AG04450 (cell line): ENCODE measurements around the gene COMMD1. TPM values are rescaled to one million over a fixed set of nuclear protein-coding genes. Genes with fewer than 3 reads are reported as not detected.

Source experiments
- CTCF ChIA-PET: fragments of 300-600, 350-600 bp; formaldehyde crosslinking; extraction: SDS; loops from one replicate; lab custom pipeline; 2022; ENCODE audit warnings: antibody characterized with exemption, inconsistent platforms; lab: Charles Lee
- POLR2A ChIA-PET: fragments of 350-600 bp; formaldehyde crosslinking; extraction: SDS; loops from one replicate; lab custom pipeline; 2021; ENCODE audit warnings: antibody characterized with exemption, inconsistent platforms; lab: Yijun Ruan, JAX
- DNase-seq: peaks from one replicate; pipeline ENCODE4 v3.0.0-alpha.2; 2011; ENCODE audit warnings: low read depth, low spot score
- H3K27ac ChIP-seq: one replicate; pipeline ENCODE4 v1.5.1; 2012; ENCODE audit warnings: low read depth, low read length, control low read depth
- H3K27me3 ChIP-seq: one replicate; pipeline ENCODE4 v1.6.0; 2012; ENCODE audit warnings: low read length; ENCODE audit not compliant: control insufficient read depth, insufficient read depth
- H3K4me3 ChIP-seq: 2 replicates; pipeline ENCODE4 v1.5.1; 2011; ENCODE audit warnings: mild to moderate bottlenecking, low read depth, low read length, control low read depth
- H3K9me3 ChIP-seq: 2 replicates; pipeline ENCODE4 v1.5.1; 2012; ENCODE audit warnings: low read length; ENCODE audit not compliant: control insufficient read depth, insufficient read depth
- polyA plus RNA-seq: library from polyadenylated mRNA; depleted of rRNA; stranded (reverse); fragments of >200 nt; gene quantifications from 2 replicates; pipeline ENCODE4 v1.2.3, GENCODE V29; 2011
- TF ChIP-seq, protein P1 (sequence below): IDR thresholded peaks from 2 replicates; pipeline ENCODE4 v1.5.1; 2011; ENCODE audit warnings: low read depth, low read length, control low read depth, inconsistent platforms

Gene COMMD1
- polyA plus RNA-seq, 1 experiment, result 59.9 TPM

DNA sequence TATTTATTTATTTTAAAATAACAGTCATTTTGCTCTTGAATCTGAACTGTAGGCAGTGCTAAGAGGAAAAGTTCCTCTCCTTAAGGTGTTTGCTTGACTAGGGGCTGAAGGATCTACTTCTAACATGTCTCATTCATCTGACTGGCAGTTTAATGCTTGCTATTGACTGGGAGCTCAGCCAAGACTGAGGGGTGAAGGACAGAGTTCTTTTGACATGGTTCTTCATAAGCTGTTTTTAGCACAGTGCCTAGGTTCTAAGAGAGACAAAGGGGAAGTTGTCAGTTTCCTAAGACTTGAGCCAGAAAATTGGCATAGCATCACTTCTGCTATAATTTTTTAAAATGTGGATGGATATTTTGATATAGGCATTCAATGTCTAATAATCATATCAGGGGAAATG lies 73.0 kb downstream of the COMMD1 start:
- no peak for DNase-seq
- no peaks in the 10 kb centered on the region for H3K9me3 ChIP-seq
- H3K27me3 ChIP-seq, result no peaks in the 10 kb centered on the region
- CTCF ChIA-PET, result no interaction called here
- no peak overlapping the region for H3K4me3 ChIP-seq
- TF ChIP-seq, protein P1, sequence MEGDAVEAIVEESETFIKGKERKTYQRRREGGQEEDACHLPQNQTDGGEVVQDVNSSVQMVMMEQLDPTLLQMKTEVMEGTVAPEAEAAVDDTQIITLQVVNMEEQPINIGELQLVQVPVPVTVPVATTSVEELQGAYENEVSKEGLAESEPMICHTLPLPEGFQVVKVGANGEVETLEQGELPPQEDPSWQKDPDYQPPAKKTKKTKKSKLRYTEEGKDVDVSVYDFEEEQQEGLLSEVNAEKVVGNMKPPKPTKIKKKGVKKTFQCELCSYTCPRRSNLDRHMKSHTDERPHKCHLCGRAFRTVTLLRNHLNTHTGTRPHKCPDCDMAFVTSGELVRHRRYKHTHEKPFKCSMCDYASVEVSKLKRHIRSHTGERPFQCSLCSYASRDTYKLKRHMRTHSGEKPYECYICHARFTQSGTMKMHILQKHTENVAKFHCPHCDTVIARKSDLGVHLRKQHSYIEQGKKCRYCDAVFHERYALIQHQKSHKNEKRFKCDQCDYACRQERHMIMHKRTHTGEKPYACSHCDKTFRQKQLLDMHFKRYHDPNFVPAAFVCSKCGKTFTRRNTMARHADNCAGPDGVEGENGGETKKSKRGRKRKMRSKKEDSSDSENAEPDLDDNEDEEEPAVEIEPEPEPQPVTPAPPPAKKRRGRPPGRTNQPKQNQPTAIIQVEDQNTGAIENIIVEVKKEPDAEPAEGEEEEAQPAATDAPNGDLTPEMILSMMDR, result no peak
- POLR2A ChIA-PET, result no interaction called here
- H3K27ac ChIP-seq, result no peak overlapping the region

DNA sequence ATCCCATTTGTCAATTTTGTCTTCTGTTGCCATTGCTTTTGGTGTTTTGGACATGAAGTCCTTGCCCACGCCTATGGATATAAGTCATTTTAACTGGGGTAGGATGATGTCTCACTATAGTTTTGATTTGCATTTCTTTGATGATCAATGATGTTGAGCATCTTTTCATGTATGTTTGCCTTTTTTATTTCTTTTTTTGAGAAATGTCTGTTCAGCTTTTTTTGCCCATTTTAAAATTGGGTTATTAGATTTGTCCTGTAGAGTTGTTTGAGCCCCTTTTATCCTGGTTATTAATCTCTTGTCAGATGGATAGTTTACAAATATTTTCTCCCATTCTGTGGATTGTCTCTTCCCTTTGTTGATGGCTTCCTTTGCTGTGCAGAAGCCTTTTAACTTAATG lies 75.3 kb downstream of the COMMD1 start:
- ChIA-PET POLR2A (no interaction called here), CTCF (no interaction called here)
- DNase-seq, result no peak
- Histone ChIP-seq H3K27me3 (no peaks in the 10 kb centered on the region), H3K27ac (no peak overlapping the region), H3K9me3 (no peaks in the 10 kb centered on the region), H3K4me3 (no peak overlapping the region)
- TF ChIP-seq, protein P1, result no peak

DNA sequence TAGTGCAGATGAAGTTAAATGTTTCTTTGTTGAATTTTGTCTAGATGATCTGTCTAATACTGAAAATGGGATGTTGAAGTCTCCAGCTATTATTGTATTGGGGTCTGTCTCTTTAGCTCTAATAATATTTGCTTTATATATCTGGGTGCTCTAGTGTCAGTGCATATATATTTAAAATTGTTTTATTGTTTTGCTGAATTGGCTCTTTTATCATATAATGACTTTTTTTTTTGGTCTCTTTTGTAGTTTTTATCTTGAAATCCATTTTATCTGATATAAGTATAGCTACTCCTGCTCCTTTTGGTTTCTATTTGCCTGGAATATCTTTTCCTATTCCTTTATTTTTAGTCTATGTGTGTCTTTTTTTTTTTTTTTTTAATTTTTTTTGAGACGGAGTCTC lies 79.2 kb downstream of the COMMD1 start:
- Histone ChIP-seq H3K27me3 (no peaks in the 10 kb centered on the region), H3K27ac (no peak overlapping the region), H3K4me3 (no peak overlapping the region), H3K9me3 (peaks cover 8% of the 10 kb centered on the region; the same call in 1 of the 2 replicates)
- ChIA-PET POLR2A (no interaction called here), CTCF (no interaction called here)
- TF ChIP-seq, protein P1, result no peak
- DNase-seq, result no peak

DNA sequence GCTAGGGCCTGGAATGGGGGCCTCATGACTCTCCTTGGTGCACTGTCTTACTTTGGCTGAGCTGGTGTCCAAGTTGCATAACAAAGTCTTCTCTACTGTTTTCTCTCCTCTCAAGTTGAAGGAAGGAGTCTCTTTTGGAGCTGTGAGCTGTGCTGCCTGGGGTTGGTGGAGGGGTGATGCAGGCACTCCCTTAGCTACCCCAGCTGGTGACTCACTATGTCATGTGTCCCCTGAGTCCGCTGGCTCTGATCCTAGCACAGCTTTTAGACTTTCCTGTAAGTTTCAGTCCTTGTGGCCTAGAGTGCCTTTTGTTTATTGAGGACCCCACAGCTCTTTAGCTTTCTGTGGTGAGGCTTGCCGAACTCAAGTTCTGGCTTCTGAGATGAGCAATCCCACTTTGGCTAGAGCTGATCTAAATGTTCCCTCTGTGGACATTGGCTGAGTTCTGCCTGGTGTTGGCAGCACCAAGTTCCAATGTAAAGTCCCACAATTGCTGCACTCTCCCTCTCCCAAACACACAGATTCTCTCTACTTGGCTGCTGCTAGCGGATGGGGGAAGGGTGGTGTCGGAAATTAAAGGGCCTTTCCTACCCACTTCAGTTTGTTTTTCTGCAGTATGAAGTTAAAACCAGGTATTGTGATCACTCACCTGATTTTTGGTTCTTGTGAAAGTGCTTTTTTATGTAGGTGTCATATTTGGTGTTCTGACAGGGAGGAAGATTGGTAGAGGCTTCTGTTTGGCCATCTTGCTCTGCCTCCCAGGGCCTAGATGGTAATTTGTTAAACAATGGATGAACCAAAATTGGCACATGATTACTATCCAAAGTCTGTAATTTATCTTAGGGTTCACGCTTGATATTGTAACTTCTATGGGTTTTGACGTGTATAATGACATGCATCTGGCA lies 83.2 kb downstream of the COMMD1 start:
- peaks cover 8% of the 10 kb centered on the region; the same call in 1 of the 2 replicates for H3K9me3 ChIP-seq
- H3K27ac ChIP-seq, result no peak overlapping the region
- TF ChIP-seq, protein P1, result no peak
- no peaks in the 10 kb centered on the region for H3K27me3 ChIP-seq
- no peak overlapping the region for H3K4me3 ChIP-seq
- POLR2A ChIA-PET, result no interaction called here
- DNase-seq, result no peak
- CTCF ChIA-PET, result no interaction called here

GRCh38 chr2:61993422-61994024 lies 88.0 kb downstream of the COMMD1 start:
- peak; percentile 11 for DNase-seq
- CTCF ChIA-PET, result interaction anchor here (1.0 to 3.3 kb wide), 7 partner anchors 15 to 463 kb away, joined by 3 to 32 read pairs (median 5); no protein-coding TSS in a partner anchor
- no peaks in the 10 kb centered on the region for H3K27me3 ChIP-seq
- H3K27ac ChIP-seq, result no peak overlapping the region
- no peak overlapping the region for H3K4me3 ChIP-seq
- TF ChIP-seq, protein P1, result peak; percentile 80
- POLR2A ChIA-PET, result no interaction called here
- H3K9me3 ChIP-seq, result no peaks in the 10 kb centered on the region; the same call in 1 of the 2 replicates
